ENCODE data around the gene KRTAP5-10.

GRCh38 chr11:71568704-71569349, 3.5 kb downstream of the KRTAP5-10 start:
- TF ChIP-seq FOSL1 (IDR thresholded peaks at IDR 0.05; ENCODE audit: low read depth) = no peak
- no peak for TF ChIP-seq CTCF (IDR thresholded peaks at IDR 0.05 in 2 of 3, conservative IDR thresholded peaks at IDR 0.05 in 1 of 3; ENCODE audit: borderline replicate concordance in 1 of 3, insufficient read depth in 1 of 3, low read depth in 2 of 3, low read length in 2 of 3)

All from HCT116 (cell line).